Keratinocyte (primary cell): ENCODE measurements around the gene DCAF17. TPM values are rescaled to one million over a fixed set of nuclear protein-coding genes. Genes with fewer than 3 reads are reported as not detected.

Experiments used
- DNase-seq: peaks from one replicate; pipeline ENCODE4 v3.0.0-alpha.2; 2011; ENCODE audit warnings: low read depth, missing footprints, low spot score
- FAIRE-seq: peaks from 2 replicates; lab custom pipeline; 2011; peaks lifted over from hg19 to GRCh38; lab: Jason Lieb, UNC
- H2AFZ ChIP-seq: 2 replicates; pipeline ENCODE4 v1.6.0; 2012; ENCODE audit warnings: low read length, control low read depth, inconsistent platforms; ENCODE audit not compliant: control insufficient read depth
- H3K27ac ChIP-seq: 2 replicates; pipeline ENCODE4 v1.5.1; 2011; ENCODE audit warnings: low read length; ENCODE audit not compliant: control insufficient read depth, insufficient read depth
- H3K27me3 ChIP-seq: 3 replicates; pipeline ENCODE4 v1.6.0; 2011; ENCODE audit warnings: low read length; ENCODE audit not compliant: control insufficient read depth, insufficient read depth; ENCODE audit errors: extremely low read depth
- H3K36me3 ChIP-seq, 2 experiments: 2 replicates in 1 of 2; 3 replicates in 1 of 2; pipeline ENCODE4 v1.5.1; 2011; ENCODE audit warnings: low read length in 2 of 2, mild to moderate bottlenecking in 1 of 2; ENCODE audit not compliant: control insufficient read depth in 2 of 2, insufficient read depth in 2 of 2; ENCODE audit errors: extremely low read depth in 1 of 2
- H3K4me1 ChIP-seq: 3 replicates; pipeline ENCODE4 v1.5.1; 2011; ENCODE audit warnings: low read length; ENCODE audit not compliant: control insufficient read depth, insufficient read depth; ENCODE audit errors: extremely low read depth
- H3K4me2 ChIP-seq: 3 replicates; pipeline ENCODE4 v1.6.0; 2011; ENCODE audit warnings: low read depth, low read length; ENCODE audit not compliant: control insufficient read depth, insufficient read depth; ENCODE audit errors: extremely low read depth
- H3K4me3 ChIP-seq, 3 experiments: fragments of 200-600 bp in 1 of 3; sonication (generic) in 1 of 3; 2 replicates in 2 of 3; 3 replicates in 1 of 3; pipeline ENCODE4 v1.5.1; 2011 to 2016; ENCODE audit warnings: low read length in 3 of 3, mild to moderate bottlenecking in 3 of 3, control low read depth in 2 of 3, inconsistent platforms in 1 of 3, low read depth in 1 of 3, mixed read lengths in 1 of 3, mixed run types in 1 of 3, moderate library complexity in 1 of 3; ENCODE audit not compliant: control insufficient read depth in 2 of 3, insufficient read depth in 2 of 3; ENCODE audit errors: extremely low read depth in 1 of 3
- H3K79me2 ChIP-seq: 2 replicates; pipeline ENCODE4 v1.6.0; 2012; ENCODE audit warnings: low read length; ENCODE audit not compliant: control insufficient read depth, insufficient read depth
- H3K9ac ChIP-seq: 3 replicates; pipeline ENCODE4 v1.6.0; 2011; ENCODE audit warnings: low read length; ENCODE audit not compliant: control insufficient read depth, insufficient read depth; ENCODE audit errors: extremely low read depth
- H3K9me1 ChIP-seq: 3 replicates; pipeline ENCODE4 v1.6.0; 2011; ENCODE audit warnings: low read length; ENCODE audit not compliant: control insufficient read depth, insufficient read depth; ENCODE audit errors: extremely low read depth
- H3K9me3 ChIP-seq: 2 replicates; pipeline ENCODE4 v1.5.1; 2012; ENCODE audit warnings: low read depth, low read length; ENCODE audit not compliant: control insufficient read depth
- H4K20me1 ChIP-seq: 3 replicates; pipeline ENCODE4 v1.6.0; 2011; ENCODE audit warnings: low read length; ENCODE audit not compliant: control insufficient read depth, insufficient read depth; ENCODE audit errors: extremely low read depth
- EZH2 ChIP-seq: IDR thresholded peaks from one replicate; pipeline ENCODE4 v1.6.1; 2012; ENCODE audit warnings: inconsistent platforms, mild to moderate bottlenecking, low read length, moderate library complexity
- dilution Hi-C: fragments of 300-500 bp; cut with MboI; formaldehyde crosslinking; loops from one replicate; pipeline ENCODE4 v1.7.0; 2020; ENCODE audit warnings: low sequenced_read_pairs; ENCODE audit not compliant: extremely low pct_ligation_motif_present
- polyA plus RNA-seq, 5 experiments: library from polyadenylated mRNA; depleted of rRNA in 3 of 5; stranded (reverse) in 3 of 5; stranded (forward) in 1 of 5; unstranded in 1 of 5; fragments of >200 nt; gene quantifications; 1 replicate in 1 of 5; 2 replicates in 3 of 5; 3 replicates in 1 of 5; pipeline versions ENCODE4 v1.2.1 to v1.2.3, GENCODE V29; 2011 to 2012; ENCODE audit warnings: missing spikeins in 2 of 5, low read depth in 1 of 5, low replicate concordance in 1 of 5
- TF ChIP-seq, protein P1 (sequence below), 3 experiments: IDR thresholded peaks in 1 of 3; conservative IDR thresholded peaks in 1 of 3; optimal IDR thresholded peaks in 1 of 3; 2 replicates in 2 of 3; 3 replicates in 1 of 3; pipeline versions ENCODE3 to v1.5.1; 2011; ENCODE audit warnings: low read length in 3 of 3, mild to moderate bottlenecking in 3 of 3, moderate library complexity in 2 of 3, control low read depth in 1 of 3, inconsistent platforms in 1 of 3; ENCODE audit not compliant: insufficient read depth in 2 of 3; ENCODE audit errors: extremely low read depth in 1 of 3

Gene DCAF17
- polyA plus RNA-seq, 1 donor (not counting 4 experiments of a cell fraction or from before 2014, with no cell fraction given), result 22.9 TPM

- Histone ChIP-seq H3K27me3 (no peaks in the 10 kb centered on the region), H3K9me1 (no peaks in the 10 kb centered on the region), H3K4me1 (peaks cover 27% of the 10 kb centered on the region), H4K20me1 (no peaks in the 10 kb centered on the region), H3K9me3 (no peaks in the 10 kb centered on the region), H3K4me2 (peak overlapping the region; percentile 77), H3K79me2 (no peaks in the 10 kb centered on the region), H3K4me3 (peak overlapping the region; percentile 56 to 90 (median 85)), H3K36me3 (no peaks in the 10 kb centered on the region), H3K9ac (peak overlapping the region; percentile 71), H3K27ac (peak overlapping the region; percentile 49), H2AFZ (peak overlapping the region; percentile 90)
- TF ChIP-seq, protein P1, sequence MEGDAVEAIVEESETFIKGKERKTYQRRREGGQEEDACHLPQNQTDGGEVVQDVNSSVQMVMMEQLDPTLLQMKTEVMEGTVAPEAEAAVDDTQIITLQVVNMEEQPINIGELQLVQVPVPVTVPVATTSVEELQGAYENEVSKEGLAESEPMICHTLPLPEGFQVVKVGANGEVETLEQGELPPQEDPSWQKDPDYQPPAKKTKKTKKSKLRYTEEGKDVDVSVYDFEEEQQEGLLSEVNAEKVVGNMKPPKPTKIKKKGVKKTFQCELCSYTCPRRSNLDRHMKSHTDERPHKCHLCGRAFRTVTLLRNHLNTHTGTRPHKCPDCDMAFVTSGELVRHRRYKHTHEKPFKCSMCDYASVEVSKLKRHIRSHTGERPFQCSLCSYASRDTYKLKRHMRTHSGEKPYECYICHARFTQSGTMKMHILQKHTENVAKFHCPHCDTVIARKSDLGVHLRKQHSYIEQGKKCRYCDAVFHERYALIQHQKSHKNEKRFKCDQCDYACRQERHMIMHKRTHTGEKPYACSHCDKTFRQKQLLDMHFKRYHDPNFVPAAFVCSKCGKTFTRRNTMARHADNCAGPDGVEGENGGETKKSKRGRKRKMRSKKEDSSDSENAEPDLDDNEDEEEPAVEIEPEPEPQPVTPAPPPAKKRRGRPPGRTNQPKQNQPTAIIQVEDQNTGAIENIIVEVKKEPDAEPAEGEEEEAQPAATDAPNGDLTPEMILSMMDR (optimal IDR thresholded peaks at IDR 0.05 in 1 of 3, IDR thresholded peaks at IDR 0.05 in 1 of 3, conservative IDR thresholded peaks at IDR 0.05 in 1 of 3; ENCODE audit: extremely low read depth in 1 of 3, insufficient read depth in 2 of 3, low read length in 3 of 3), result no peak
- no peak for TF ChIP-seq EZH2
- dilution Hi-C loops, result no loop called here
- DNase-seq (no peak), FAIRE-seq (no peak)
Observed at GRCh38 chr2:171522788-171523087, 88.7 kb downstream of the DCAF17 start.

- dilution Hi-C loops, result no loop called here
- no peak for DNase-seq
- H3K4me3 ChIP-seq, result peak overlapping the region; percentile 56 to 90 (median 85)
Observed at GRCh38 chr2:171523088-171524017, 89.3 kb downstream of the DCAF17 start.

More at GRCh38 chr2:171523088-171524017, 89.3 kb downstream of the DCAF17 start:
- Histone ChIP-seq H3K27ac (peak overlapping the region; percentile 49), H3K4me1 (peaks cover 27% of the 10 kb centered on the region), H4K20me1 (no peaks in the 10 kb centered on the region), H3K9me3 (no peaks in the 10 kb centered on the region), H3K9me1 (no peaks in the 10 kb centered on the region), H2AFZ (peak overlapping the region; percentile 90), H3K79me2 (no peaks in the 10 kb centered on the region), H3K27me3 (no peaks in the 10 kb centered on the region), H3K4me2 (peak overlapping the region; percentile 77), H3K36me3 (no peaks in the 10 kb centered on the region), H3K9ac (peak overlapping the region; percentile 71)
- TF ChIP-seq EZH2, result no peak
- TF ChIP-seq, protein P1 (optimal IDR thresholded peaks at IDR 0.05 in 1 of 3, IDR thresholded peaks at IDR 0.05 in 1 of 3, conservative IDR thresholded peaks at IDR 0.05 in 1 of 3; ENCODE audit: extremely low read depth in 1 of 3, insufficient read depth in 2 of 3, low read length in 3 of 3), result no peak
- FAIRE-seq, result no peak
